ENCODE measurements around the gene DNAJA3.
A peak's percentile ranks its signal among the peaks of the same experiment; 100 is the strongest.

Gene DNAJA3

DNA sequence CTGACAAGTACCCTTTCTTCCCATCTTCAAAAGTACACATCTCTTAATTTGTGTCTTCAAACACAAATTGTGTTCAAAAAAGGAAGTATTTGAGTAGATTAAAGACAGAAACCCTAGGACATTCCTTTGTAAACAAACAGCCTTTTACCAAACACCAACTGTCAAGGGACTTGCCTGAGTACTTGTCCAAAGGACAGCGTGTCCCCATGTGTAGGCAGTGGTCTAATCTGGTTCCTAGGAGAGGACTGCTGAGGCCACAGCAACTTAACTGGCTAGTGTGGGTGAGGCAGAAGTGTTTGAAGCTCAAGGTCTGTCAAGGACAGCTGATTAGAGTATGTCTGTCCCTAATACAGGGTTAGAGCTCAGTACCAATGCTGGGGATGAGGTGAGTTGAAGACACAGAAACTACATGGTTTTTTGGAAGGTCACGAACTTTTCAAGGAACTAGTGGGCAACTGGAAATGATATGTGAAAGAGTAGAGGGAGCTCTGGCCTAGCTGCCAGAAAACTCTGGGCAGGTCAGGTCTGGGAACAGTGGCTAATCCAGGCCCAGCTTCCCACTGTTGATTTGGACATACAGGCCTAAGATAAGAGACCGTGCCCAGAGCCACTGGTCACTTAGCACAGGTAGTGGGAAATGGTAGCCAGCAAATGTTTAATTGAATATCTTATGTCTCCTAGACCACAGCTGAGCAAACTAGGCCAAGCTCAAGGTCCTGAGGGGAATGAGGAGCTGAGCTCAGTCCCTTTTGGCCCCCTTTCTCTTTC is 60.6 kb downstream of the DNAJA3 start:
- no peak overlapping the region for H3K4me3 ChIP-seq (ENCODE audit: extremely low read depth, insufficient read depth, low read length, poor library complexity, severe bottlenecking)
- H3K9me3 ChIP-seq (ENCODE audit: control insufficient read depth, low read length): no peaks in the 10 kb centered on the region
- WGBS, 2 experiments (ENCODE audit: insufficient coverage in 2 of 2): 84 to 95% methylated on average over 2 to 3 of the region's 3 CpGs
- peaks cover 21% of the 10 kb centered on the region for H3K4me1 ChIP-seq (ENCODE audit: control insufficient read depth, insufficient read depth, low read length, poor library complexity, severe bottlenecking)
- H3K36me3 ChIP-seq (ENCODE audit: control insufficient read depth, insufficient read depth, low read length): peaks cover 37% of the 10 kb centered on the region
- H3K27ac ChIP-seq (ENCODE audit: low read depth, low read length, severe bottlenecking): peak overlapping the region; percentile 29

DNA sequence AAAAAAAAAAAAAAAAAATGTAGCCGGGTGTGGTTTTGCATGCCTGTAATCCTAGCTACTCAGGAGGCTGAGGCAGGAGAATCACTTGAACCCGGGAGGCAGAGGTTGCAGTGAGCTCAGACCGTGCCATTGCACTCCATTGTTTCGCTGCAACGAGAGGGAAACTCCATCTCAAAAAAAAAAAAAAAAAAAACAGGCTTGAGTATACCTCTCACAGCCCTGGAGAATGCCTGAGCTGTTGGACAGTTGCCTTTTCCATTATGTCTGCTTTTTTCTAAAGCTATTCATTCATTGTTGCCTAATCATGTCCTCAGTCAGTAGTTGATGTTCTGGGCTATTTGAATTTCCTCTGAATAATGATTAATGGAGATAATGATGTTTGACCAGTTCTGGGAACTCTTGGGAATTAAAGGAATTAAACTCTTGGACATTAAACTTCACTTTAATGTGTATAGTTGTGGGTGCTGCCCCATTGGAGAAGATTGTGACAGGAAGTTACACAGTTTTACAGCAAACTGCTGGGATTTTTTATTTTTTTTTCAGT is 62.4 kb downstream of the DNAJA3 start:
- H3K4me1 ChIP-seq (ENCODE audit: control insufficient read depth, insufficient read depth, low read length, poor library complexity, severe bottlenecking): peaks cover 21% of the 10 kb centered on the region
- no peaks in the 10 kb centered on the region for H3K9me3 ChIP-seq (ENCODE audit: control insufficient read depth, low read length)
- 98 to 100% methylated on average over 2 to 4 of the region's 5 CpGs for WGBS, 2 experiments (ENCODE audit: insufficient coverage in 2 of 2)
- no peak overlapping the region for H3K27ac ChIP-seq (ENCODE audit: low read depth, low read length, severe bottlenecking)
- peaks cover 36% of the 10 kb centered on the region for H3K36me3 ChIP-seq (ENCODE audit: control insufficient read depth, insufficient read depth, low read length)
- no peak overlapping the region for H3K4me3 ChIP-seq (ENCODE audit: extremely low read depth, insufficient read depth, low read length, poor library complexity, severe bottlenecking)

DNA sequence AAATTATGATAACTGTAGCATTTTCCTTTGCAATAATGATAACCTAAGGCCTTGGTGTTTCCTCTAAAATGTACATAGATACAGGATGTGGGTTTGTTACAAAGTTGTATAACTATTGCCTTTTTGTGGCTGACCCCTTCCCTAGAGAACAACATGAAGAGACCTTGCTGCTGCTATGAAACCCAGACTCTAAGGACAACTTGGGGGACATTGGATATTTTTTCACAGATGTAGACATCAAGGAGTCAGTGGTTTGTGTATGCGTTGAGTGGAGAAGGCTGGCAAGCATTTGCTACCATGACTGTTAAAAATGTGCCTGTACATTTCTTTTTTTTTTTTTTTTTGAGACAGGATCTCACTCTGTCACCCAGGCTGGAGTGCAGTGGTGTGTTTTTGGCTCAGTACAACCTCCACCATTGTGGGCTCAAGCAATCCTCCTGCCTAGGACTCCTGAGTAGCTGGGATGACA is 62.9 kb downstream of the DNAJA3 start:
- H3K4me1 ChIP-seq (ENCODE audit: control insufficient read depth, insufficient read depth, low read length, poor library complexity, severe bottlenecking): peaks cover 18% of the 10 kb centered on the region
- H3K36me3 ChIP-seq (ENCODE audit: control insufficient read depth, insufficient read depth, low read length): peaks cover 38% of the 10 kb centered on the region
- 60 to 100% methylated on average over 1 of the region's 1 CpG for WGBS, 2 experiments (ENCODE audit: insufficient coverage in 2 of 2)
- peak overlapping the region; percentile 49 for H3K27ac ChIP-seq (ENCODE audit: low read depth, low read length, severe bottlenecking)
- H3K9me3 ChIP-seq (ENCODE audit: control insufficient read depth, low read length): no peaks in the 10 kb centered on the region
- H3K4me3 ChIP-seq (ENCODE audit: extremely low read depth, insufficient read depth, low read length, poor library complexity, severe bottlenecking): no peak overlapping the region

DNA sequence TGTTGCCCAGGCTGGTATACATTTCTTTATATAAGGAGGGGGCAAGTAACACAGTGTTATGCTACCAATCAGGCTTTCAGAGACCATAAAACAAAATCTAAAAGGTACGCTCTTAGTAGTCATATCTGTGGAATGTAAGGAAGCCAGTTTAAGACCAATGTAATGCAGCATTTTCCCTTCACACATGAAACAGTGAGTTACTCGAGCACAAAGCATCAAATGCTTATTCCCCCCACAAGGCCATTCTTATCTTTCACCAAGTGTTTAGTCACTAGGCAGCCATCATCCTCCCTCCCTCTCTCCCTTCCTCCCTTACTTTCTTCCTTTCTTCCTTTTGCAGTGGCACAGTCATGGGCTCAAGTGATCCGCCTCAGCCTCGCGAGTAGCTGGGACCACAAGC is 63.4 kb downstream of the DNAJA3 start:
- Histone ChIP-seq H3K4me1 (ENCODE audit: control insufficient read depth, insufficient read depth, low read length, poor library complexity, severe bottlenecking) (peaks cover 20% of the 10 kb centered on the region), H3K27ac (ENCODE audit: low read depth, low read length, severe bottlenecking) (peak overlapping the region; percentile 49), H3K9me3 (ENCODE audit: control insufficient read depth, low read length) (no peaks in the 10 kb centered on the region), H3K4me3 (ENCODE audit: extremely low read depth, insufficient read depth, low read length, poor library complexity, severe bottlenecking) (no peak overlapping the region), H3K36me3 (ENCODE audit: control insufficient read depth, insufficient read depth, low read length) (peaks cover 37% of the 10 kb centered on the region)
- WGBS, 2 experiments (ENCODE audit: insufficient coverage in 2 of 2): 76 to 83% methylated on average over 1 to 2 of the region's 5 CpGs

DNA sequence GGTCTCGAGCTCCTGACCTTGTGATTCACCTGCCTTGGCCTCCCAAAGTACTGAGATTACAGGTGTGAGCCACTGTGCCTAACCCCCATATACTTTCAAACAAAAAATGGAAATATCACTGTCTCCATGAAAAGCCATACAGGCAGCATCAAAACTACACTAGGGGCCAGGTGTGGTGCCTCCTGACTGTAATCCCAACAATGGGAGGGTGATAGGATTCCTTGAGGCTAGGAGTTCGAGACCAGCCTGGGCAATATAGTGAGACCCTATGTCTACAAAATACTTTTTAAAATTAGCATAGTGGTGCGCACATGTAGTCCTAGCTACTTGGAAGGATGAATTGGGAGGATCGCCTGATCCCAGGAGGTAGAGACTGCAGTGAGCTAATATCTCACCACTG is 66.2 kb downstream of the DNAJA3 start:
- WGBS, 2 experiments (ENCODE audit: insufficient coverage in 2 of 2): 92 to 100% methylated on average over 1 of the region's 4 CpGs
- Histone ChIP-seq H3K4me1 (ENCODE audit: control insufficient read depth, insufficient read depth, low read length, poor library complexity, severe bottlenecking) (peaks cover 31% of the 10 kb centered on the region), H3K9me3 (ENCODE audit: control insufficient read depth, low read length) (no peaks in the 10 kb centered on the region), H3K27ac (ENCODE audit: low read depth, low read length, severe bottlenecking) (no peak overlapping the region), H3K4me3 (ENCODE audit: extremely low read depth, insufficient read depth, low read length, poor library complexity, severe bottlenecking) (no peak overlapping the region), H3K36me3 (ENCODE audit: control insufficient read depth, insufficient read depth, low read length) (peaks cover 22% of the 10 kb centered on the region)

DNA sequence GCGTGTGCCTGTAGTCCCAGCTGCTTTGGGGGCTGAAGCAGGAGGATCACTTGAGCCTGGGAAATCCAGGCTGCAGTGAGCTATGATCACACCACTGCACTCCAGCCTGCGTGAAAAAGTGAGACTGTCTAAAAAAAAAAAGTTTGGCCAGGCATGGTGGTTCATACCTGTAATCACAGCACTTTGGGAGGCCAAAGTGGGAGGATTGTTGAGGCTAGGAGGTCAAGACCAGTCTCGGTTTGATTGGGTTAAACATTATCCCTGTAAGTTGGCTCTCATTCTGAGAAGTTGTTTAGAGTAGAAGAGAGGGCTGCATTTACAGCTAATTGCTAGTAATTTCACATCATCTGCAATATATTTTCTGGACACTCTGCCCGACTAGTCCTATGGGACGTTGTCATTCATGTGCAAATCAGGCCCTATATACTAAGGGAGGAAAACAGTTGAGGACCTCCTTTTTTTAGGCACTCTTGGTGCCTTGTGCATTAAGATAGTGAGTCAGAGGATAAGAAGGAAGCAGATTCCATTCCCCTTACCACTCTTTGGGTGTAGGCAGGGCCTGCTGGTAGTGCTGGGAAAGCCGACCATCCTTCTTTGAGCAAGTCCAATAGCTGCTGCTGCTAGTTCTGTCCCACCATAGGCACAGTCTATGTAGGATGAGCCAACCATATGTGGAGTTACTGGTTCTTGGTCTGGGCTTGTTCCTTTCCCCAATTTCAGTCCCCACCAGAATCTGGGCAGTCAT is 69.2 kb downstream of the DNAJA3 start:
- Histone ChIP-seq H3K27ac (ENCODE audit: low read depth, low read length, severe bottlenecking) (peak overlapping the region; percentile 83), H3K4me1 (ENCODE audit: control insufficient read depth, insufficient read depth, low read length, poor library complexity, severe bottlenecking) (peaks cover 31% of the 10 kb centered on the region), H3K4me3 (ENCODE audit: extremely low read depth, insufficient read depth, low read length, poor library complexity, severe bottlenecking) (no peak overlapping the region), H3K36me3 (ENCODE audit: control insufficient read depth, insufficient read depth, low read length) (peaks cover 30% of the 10 kb centered on the region), H3K9me3 (ENCODE audit: control insufficient read depth, low read length) (no peaks in the 10 kb centered on the region)
- 71 to 74% methylated on average over 4 to 5 of the region's 6 CpGs for WGBS, 2 experiments (ENCODE audit: insufficient coverage in 2 of 2)

DNA sequence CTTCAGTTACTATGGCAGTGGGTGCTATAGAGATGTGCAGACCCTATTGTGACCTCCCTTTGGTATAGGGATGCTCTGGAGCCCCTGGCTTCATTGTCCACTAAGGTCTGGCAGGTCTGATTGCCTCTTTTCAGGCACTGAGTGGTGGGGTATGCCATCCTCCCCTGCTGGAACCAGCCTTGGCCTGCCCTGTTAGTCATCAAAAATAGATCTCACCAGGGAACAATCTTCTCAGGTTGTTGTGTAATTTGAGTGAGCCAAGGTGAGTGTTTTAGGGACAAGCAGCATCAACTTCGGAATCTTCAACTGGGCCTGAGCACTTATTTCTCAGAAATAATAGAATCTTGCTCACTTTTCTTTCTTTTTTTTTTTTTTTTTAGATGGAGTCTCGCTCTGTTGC is 70.1 kb downstream of the DNAJA3 start:
- Histone ChIP-seq H3K9me3 (ENCODE audit: control insufficient read depth, low read length) (no peaks in the 10 kb centered on the region), H3K4me3 (ENCODE audit: extremely low read depth, insufficient read depth, low read length, poor library complexity, severe bottlenecking) (no peak overlapping the region), H3K4me1 (ENCODE audit: control insufficient read depth, insufficient read depth, low read length, poor library complexity, severe bottlenecking) (peaks cover 34% of the 10 kb centered on the region), H3K36me3 (ENCODE audit: control insufficient read depth, insufficient read depth, low read length) (peaks cover 25% of the 10 kb centered on the region), H3K27ac (ENCODE audit: low read depth, low read length, severe bottlenecking) (no peak overlapping the region)
- WGBS, 2 experiments (ENCODE audit: insufficient coverage in 2 of 2): 100% methylated on average over 1 of the region's 2 CpGs; no CpG with 5 or more reads in 1 of the 2 experiments

DNA sequence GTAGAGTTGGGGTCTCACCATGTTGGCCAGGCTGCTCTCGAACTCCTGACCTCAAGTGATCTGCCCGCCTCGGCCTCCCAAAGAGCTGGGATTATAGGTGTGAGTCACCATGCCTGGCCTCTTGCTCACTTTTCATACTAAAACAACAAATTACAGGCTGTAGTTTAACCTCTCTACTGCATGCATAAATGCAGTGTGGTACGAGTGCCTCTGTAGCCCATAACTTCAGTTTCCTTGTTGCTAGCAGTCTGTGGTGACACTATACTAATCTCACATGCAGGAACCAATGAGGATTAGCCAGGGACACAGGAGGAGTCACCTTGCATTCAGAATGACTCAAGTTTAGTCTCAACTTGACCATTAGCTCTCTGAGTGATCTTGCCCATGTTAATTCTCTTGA is 70.6 kb downstream of the DNAJA3 start:
- no peak overlapping the region for H3K27ac ChIP-seq (ENCODE audit: low read depth, low read length, severe bottlenecking)
- WGBS, 2 experiments (ENCODE audit: insufficient coverage in 2 of 2): 92 to 100% methylated on average over 4 of the region's 4 CpGs
- H3K36me3 ChIP-seq (ENCODE audit: control insufficient read depth, insufficient read depth, low read length): peaks cover 25% of the 10 kb centered on the region
- no peaks in the 10 kb centered on the region for H3K9me3 ChIP-seq (ENCODE audit: control insufficient read depth, low read length)
- H3K4me1 ChIP-seq (ENCODE audit: control insufficient read depth, insufficient read depth, low read length, poor library complexity, severe bottlenecking): peaks cover 40% of the 10 kb centered on the region
- H3K4me3 ChIP-seq (ENCODE audit: extremely low read depth, insufficient read depth, low read length, poor library complexity, severe bottlenecking): no peak overlapping the region

DNA sequence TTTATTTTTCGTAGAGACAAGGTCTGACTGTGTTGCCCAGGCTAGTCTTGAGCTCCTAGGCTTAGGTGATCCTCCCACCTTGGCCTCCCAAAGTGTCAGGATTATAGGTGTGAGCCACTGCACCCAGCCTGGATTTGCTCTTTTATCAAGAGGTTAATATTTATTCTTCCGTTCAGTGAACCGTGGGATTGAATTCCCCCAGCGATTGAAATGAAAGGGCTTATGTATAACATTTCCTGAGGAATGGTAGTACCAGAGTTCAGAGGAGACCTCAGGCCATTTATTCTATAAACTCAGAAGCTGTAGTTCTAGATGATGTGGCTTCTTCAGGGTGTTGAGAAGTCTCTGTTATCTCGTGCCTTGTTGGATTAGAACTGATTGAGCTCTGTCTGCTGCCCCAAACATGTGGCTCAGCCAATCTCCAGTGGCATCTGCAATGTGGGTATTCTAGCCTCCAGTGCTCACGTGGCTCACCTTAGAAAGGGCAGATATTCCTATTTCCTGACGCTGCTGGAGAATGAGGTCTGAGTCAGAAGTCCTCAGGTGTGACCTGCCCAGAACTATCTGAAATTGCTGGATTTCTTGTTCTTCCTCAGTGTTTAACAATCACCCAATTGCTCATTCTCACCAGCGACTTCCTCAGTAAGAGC is 73.0 kb downstream of the DNAJA3 start:
- Histone ChIP-seq H3K4me3 (ENCODE audit: extremely low read depth, insufficient read depth, low read length, poor library complexity, severe bottlenecking) (no peak overlapping the region), H3K4me1 (ENCODE audit: control insufficient read depth, insufficient read depth, low read length, poor library complexity, severe bottlenecking) (peaks cover 48% of the 10 kb centered on the region), H3K27ac (ENCODE audit: low read depth, low read length, severe bottlenecking) (no peak overlapping the region), H3K9me3 (ENCODE audit: control insufficient read depth, low read length) (no peaks in the 10 kb centered on the region), H3K36me3 (ENCODE audit: control insufficient read depth, insufficient read depth, low read length) (peaks cover 17% of the 10 kb centered on the region)
- 91 to 95% methylated on average over 7 to 8 of the region's 8 CpGs for WGBS, 2 experiments (ENCODE audit: insufficient coverage in 2 of 2)

DNA sequence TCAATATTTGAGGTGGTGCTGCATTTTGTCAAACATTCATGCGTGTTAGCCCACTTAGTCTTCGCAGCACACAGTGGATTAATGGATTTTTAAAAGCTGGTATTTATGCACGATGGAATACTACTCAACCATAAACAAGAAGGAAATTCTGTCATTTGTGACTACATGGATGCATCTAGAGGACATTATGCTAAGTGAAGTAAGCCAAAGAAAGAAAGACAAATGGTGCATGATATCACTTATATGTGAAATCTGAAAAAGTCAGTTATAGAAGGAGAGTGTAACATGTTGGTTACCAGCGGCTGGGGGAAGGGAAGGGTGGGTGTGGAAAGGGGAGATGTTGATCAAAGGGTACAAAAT is 73.5 kb downstream of the DNAJA3 start:
- Histone ChIP-seq H3K27ac (ENCODE audit: low read depth, low read length, severe bottlenecking) (no peak overlapping the region), H3K4me3 (ENCODE audit: extremely low read depth, insufficient read depth, low read length, poor library complexity, severe bottlenecking) (no peak overlapping the region), H3K36me3 (ENCODE audit: control insufficient read depth, insufficient read depth, low read length) (peaks cover 17% of the 10 kb centered on the region), H3K9me3 (ENCODE audit: control insufficient read depth, low read length) (no peaks in the 10 kb centered on the region), H3K4me1 (ENCODE audit: control insufficient read depth, insufficient read depth, low read length, poor library complexity, severe bottlenecking) (peaks cover 46% of the 10 kb centered on the region)
- 100% methylated on average over 2 of the region's 4 CpGs for WGBS, 2 experiments (ENCODE audit: insufficient coverage in 2 of 2)

All from mesodermal cell (in vitro differentiated cells).